Measurements from ENCODE around the gene SLC9C1.

Gene SLC9C1

DNA sequence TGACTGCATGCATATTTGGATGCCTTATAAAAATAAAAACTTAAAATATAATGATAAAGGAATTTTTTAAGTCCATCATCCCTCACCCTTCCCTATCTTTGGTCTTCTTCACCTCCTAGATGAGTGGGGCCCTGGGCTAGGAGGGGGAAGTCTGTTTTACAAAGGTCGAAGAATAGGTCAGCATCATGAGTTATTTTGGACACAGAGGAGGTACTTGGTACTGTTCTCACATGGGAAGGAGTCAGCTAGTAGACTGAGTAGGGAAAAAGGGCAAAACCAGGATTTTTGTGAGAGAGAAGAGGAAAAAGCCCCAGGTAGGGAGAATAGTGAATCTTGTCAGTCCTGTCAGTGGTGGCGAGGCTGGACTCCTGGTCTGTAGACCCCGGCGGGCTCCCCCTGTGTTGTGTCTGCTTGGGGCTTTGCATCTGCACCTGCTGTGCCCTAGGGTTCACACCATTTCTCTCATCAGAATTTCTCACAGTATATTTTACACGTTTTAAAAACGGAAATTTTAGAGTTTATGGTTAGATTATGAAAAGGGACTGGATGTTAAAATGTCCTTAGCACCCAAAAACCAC is 178.1 kb downstream of the SLC9C1 start:
- Histone ChIP-seq H3K36me3 (ENCODE audit: control insufficient read depth, insufficient read depth, low read length) (no peaks in the 10 kb centered on the region), H3K9me3 (ENCODE audit: control insufficient read depth, low read length) (no peaks in the 10 kb centered on the region), H3K4me1 (ENCODE audit: control insufficient read depth, insufficient read depth, low read length) (peaks cover 20% of the 10 kb centered on the region), H3K4me3 (ENCODE audit: insufficient read depth, low read depth, low read length) (no peak overlapping the region), H3K27ac (ENCODE audit: insufficient read depth, low read depth, low read length, poor library complexity, severe bottlenecking) (no peak overlapping the region), H3K27me3 (ENCODE audit: control insufficient read depth, insufficient read depth, low read length, poor library complexity, severe bottlenecking) (no peaks in the 10 kb centered on the region)
- WGBS, 2 experiments, result 86 to 89% methylated on average over 4 to 5 of the region's 6 CpGs

DNA sequence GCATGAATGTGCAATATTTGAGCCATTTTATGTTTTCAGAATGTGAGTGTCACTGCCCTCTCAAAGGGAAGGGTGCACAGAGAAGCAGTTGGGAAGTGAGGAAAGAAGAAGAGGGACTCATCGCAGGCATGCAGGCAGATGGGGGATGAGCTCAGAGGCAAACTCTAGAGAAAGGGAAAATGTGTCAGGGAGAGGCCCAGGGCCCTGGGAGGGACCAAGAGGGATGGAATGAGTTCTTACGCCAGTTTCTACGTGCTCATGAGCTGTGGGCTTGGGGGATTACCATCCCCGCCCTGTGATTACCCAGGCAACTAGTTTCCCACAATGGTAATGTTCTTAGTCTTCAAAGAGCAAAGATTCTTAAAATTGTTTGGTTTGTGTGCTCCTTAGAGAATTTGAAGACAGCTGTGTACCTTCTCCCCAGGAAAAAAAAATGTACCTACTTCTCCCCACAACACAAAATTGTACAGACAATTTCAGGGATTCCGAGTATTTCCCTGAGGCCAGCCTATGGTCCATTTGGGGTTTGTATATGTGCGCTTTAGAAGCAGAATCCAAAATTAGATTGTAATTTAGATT is 178.8 kb downstream of the SLC9C1 start:
- no peaks in the 10 kb centered on the region for H3K9me3 ChIP-seq (ENCODE audit: control insufficient read depth, low read length)
- H3K4me3 ChIP-seq (ENCODE audit: insufficient read depth, low read depth, low read length), result no peak overlapping the region
- no peak overlapping the region for H3K27ac ChIP-seq (ENCODE audit: insufficient read depth, low read depth, low read length, poor library complexity, severe bottlenecking)
- no peaks in the 10 kb centered on the region for H3K36me3 ChIP-seq (ENCODE audit: control insufficient read depth, insufficient read depth, low read length)
- peaks cover 19% of the 10 kb centered on the region for H3K4me1 ChIP-seq (ENCODE audit: control insufficient read depth, insufficient read depth, low read length)
- 83 to 93% methylated on average over 6 of the region's 6 CpGs for WGBS, 2 experiments
- no peaks in the 10 kb centered on the region for H3K27me3 ChIP-seq (ENCODE audit: control insufficient read depth, insufficient read depth, low read length, poor library complexity, severe bottlenecking)

DNA sequence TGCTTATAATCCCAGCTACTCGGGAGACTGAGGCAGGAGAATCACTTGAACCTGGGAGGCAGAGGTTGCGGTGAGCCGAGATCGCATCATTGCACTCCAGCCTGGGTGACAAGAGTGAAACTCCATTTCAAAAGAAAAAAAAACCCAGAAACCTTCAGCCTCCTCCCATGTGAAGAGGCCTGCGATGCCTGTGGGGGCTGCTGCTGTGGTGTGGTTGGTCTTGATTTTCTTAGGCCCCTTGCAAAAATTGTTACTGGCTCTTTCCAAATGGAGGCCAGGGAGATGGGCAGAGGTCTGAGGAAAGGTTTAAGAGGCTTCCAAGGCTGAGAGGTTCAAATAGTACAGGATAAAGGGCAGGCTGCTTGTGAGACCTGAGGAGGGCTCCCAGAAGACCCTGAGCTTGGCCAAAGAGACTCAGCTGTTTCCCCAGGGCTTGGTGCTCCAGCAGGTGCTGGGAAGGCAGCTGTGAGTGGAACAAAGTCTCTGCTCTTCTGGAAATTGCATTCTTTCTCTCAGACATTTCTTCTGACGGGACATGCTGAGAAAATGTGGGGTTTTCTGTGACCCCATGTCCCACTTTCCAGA is 179.3 kb downstream of the SLC9C1 start:
- Histone ChIP-seq H3K27ac (ENCODE audit: insufficient read depth, low read depth, low read length, poor library complexity, severe bottlenecking) (no peak overlapping the region), H3K4me1 (ENCODE audit: control insufficient read depth, insufficient read depth, low read length) (peaks cover 14% of the 10 kb centered on the region), H3K4me3 (ENCODE audit: insufficient read depth, low read depth, low read length) (no peak overlapping the region), H3K36me3 (ENCODE audit: control insufficient read depth, insufficient read depth, low read length) (no peaks in the 10 kb centered on the region), H3K27me3 (ENCODE audit: control insufficient read depth, insufficient read depth, low read length, poor library complexity, severe bottlenecking) (no peaks in the 10 kb centered on the region), H3K9me3 (ENCODE audit: control insufficient read depth, low read length) (no peaks in the 10 kb centered on the region)
- WGBS, 2 experiments, result 87 to 94% methylated on average over 6 of the region's 6 CpGs

GRCh38 chr3:112111785-112112402 is 182.1 kb downstream of the SLC9C1 start:
- Histone ChIP-seq H3K27ac (ENCODE audit: insufficient read depth, low read depth, low read length, poor library complexity, severe bottlenecking) (no peak overlapping the region), H3K4me3 (ENCODE audit: insufficient read depth, low read depth, low read length) (no peak overlapping the region), H3K27me3 (ENCODE audit: control insufficient read depth, insufficient read depth, low read length, poor library complexity, severe bottlenecking) (no peaks in the 10 kb centered on the region), H3K4me1 (ENCODE audit: control insufficient read depth, insufficient read depth, low read length) (peaks cover 15% of the 10 kb centered on the region), H3K36me3 (ENCODE audit: control insufficient read depth, insufficient read depth, low read length) (no peaks in the 10 kb centered on the region), H3K9me3 (ENCODE audit: control insufficient read depth, low read length) (no peaks in the 10 kb centered on the region)
- WGBS, 2 experiments, result 20 to 34% methylated on average over 3 of the region's 3 CpGs

DNA sequence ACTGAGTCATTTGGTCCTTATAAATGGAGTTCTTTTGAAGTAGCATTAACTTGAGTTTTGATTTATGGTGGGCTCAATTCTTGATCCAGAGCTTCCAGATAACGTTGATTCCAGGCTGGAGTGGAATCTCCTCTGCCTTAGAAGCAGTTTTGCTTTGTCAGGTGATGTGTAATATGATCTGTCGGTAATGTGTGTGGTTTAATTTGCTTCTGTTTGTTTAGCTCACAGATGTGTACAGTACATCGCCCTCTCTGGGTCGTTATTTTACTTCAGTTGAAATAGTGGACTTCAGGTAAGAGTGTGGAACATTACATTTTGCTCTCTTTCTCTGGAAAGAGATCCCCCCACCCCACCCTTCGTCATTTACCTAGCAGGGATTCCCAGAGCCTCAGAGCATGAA is 184.7 kb downstream of the SLC9C1 start:
- Histone ChIP-seq H3K27ac (ENCODE audit: insufficient read depth, low read depth, low read length, poor library complexity, severe bottlenecking) (no peak overlapping the region), H3K27me3 (ENCODE audit: control insufficient read depth, insufficient read depth, low read length, poor library complexity, severe bottlenecking) (no peaks in the 10 kb centered on the region), H3K9me3 (ENCODE audit: control insufficient read depth, low read length) (no peaks in the 10 kb centered on the region), H3K4me1 (ENCODE audit: control insufficient read depth, insufficient read depth, low read length) (peaks cover 5% of the 10 kb centered on the region), H3K4me3 (ENCODE audit: insufficient read depth, low read depth, low read length) (no peak overlapping the region), H3K36me3 (ENCODE audit: control insufficient read depth, insufficient read depth, low read length) (no peaks in the 10 kb centered on the region)
- WGBS, 2 experiments, result 91 to 94% methylated on average over 4 to 5 of the region's 5 CpGs

GRCh38 chr3:112104774-112105173 is 189.2 kb downstream of the SLC9C1 start:
- Histone ChIP-seq H3K9me3 (ENCODE audit: control insufficient read depth, low read length) (no peaks in the 10 kb centered on the region), H3K4me3 (ENCODE audit: insufficient read depth, low read depth, low read length) (no peak overlapping the region), H3K4me1 (ENCODE audit: control insufficient read depth, insufficient read depth, low read length) (peaks cover 5% of the 10 kb centered on the region), H3K27me3 (ENCODE audit: control insufficient read depth, insufficient read depth, low read length, poor library complexity, severe bottlenecking) (no peaks in the 10 kb centered on the region), H3K36me3 (ENCODE audit: control insufficient read depth, insufficient read depth, low read length) (no peaks in the 10 kb centered on the region), H3K27ac (ENCODE audit: insufficient read depth, low read depth, low read length, poor library complexity, severe bottlenecking) (no peak overlapping the region)
- 98 to 99% methylated on average over 2 of the region's 2 CpGs for WGBS, 2 experiments

GRCh38 chr3:112101916-112102315 is 192.1 kb downstream of the SLC9C1 start:
- 92 to 98% methylated on average over 2 of the region's 2 CpGs for WGBS, 2 experiments
- no peaks in the 10 kb centered on the region for H3K4me1 ChIP-seq (ENCODE audit: control insufficient read depth, insufficient read depth, low read length)
- no peak overlapping the region for H3K27ac ChIP-seq (ENCODE audit: insufficient read depth, low read depth, low read length, poor library complexity, severe bottlenecking)
- no peaks in the 10 kb centered on the region for H3K9me3 ChIP-seq (ENCODE audit: control insufficient read depth, low read length)
- no peak overlapping the region for H3K4me3 ChIP-seq (ENCODE audit: insufficient read depth, low read depth, low read length)
- H3K36me3 ChIP-seq (ENCODE audit: control insufficient read depth, insufficient read depth, low read length), result no peaks in the 10 kb centered on the region
- H3K27me3 ChIP-seq (ENCODE audit: control insufficient read depth, insufficient read depth, low read length, poor library complexity, severe bottlenecking), result no peaks in the 10 kb centered on the region

DNA sequence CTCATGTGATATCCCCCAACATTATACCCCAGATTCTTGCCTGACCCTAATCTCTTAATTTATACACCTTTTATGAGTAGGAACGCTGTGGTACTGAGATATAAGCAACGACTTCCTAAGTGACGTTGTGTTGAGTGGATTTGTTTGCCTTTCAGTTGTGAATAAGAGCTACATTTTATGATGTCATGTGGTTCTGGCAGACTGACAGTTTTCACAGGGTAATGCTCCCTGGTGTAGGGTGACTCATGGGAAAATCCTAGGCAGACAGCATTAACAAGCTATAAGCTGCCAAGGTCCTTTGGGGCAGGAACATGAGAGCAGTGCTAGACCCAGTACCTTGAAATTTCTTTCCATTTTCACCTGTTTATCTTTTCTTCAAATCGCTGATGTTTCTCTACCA is 196.6 kb downstream of the SLC9C1 start:
- Histone ChIP-seq H3K4me3 (ENCODE audit: insufficient read depth, low read depth, low read length) (no peak overlapping the region), H3K27ac (ENCODE audit: insufficient read depth, low read depth, low read length, poor library complexity, severe bottlenecking) (no peak overlapping the region), H3K9me3 (ENCODE audit: control insufficient read depth, low read length) (no peaks in the 10 kb centered on the region), H3K4me1 (ENCODE audit: control insufficient read depth, insufficient read depth, low read length) (peaks cover 4% of the 10 kb centered on the region), H3K36me3 (ENCODE audit: control insufficient read depth, insufficient read depth, low read length) (no peaks in the 10 kb centered on the region), H3K27me3 (ENCODE audit: control insufficient read depth, insufficient read depth, low read length, poor library complexity, severe bottlenecking) (no peaks in the 10 kb centered on the region)
- 92 to 96% methylated on average over 4 of the region's 4 CpGs for WGBS, 2 experiments

DNA sequence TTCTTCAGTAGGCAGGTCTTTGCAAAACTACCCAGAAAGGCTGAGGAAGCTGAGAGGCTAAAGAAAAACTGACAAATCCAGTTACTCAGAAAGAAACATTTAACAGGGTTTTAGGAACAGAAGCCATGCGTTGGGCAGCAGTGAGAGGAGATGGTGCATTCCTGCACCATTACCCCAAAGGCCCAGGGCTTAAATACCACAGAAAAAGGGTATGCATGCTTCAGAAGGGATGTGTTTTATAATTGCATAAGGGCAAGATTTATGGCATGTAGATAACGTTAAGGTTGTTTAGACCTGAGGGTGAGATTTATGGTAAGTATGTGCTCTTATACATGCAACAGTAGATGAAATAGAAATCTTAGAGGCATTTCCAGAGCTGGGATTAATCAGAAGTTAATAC is 197.8 kb downstream of the SLC9C1 start:
- no peaks in the 10 kb centered on the region for H3K27me3 ChIP-seq (ENCODE audit: control insufficient read depth, insufficient read depth, low read length, poor library complexity, severe bottlenecking)
- no peak overlapping the region for H3K27ac ChIP-seq (ENCODE audit: insufficient read depth, low read depth, low read length, poor library complexity, severe bottlenecking)
- no peaks in the 10 kb centered on the region for H3K36me3 ChIP-seq (ENCODE audit: control insufficient read depth, insufficient read depth, low read length)
- no peaks in the 10 kb centered on the region for H3K9me3 ChIP-seq (ENCODE audit: control insufficient read depth, low read length)
- H3K4me1 ChIP-seq (ENCODE audit: control insufficient read depth, insufficient read depth, low read length), result peaks cover 4% of the 10 kb centered on the region
- 81 to 89% methylated on average over 2 of the region's 2 CpGs for WGBS, 2 experiments
- H3K4me3 ChIP-seq (ENCODE audit: insufficient read depth, low read depth, low read length), result no peak overlapping the region

- H3K9me3 ChIP-seq (ENCODE audit: control insufficient read depth, low read length), result no peaks in the 10 kb centered on the region
- 79 to 81% methylated on average over 2 of the region's 2 CpGs for WGBS, 2 experiments
- peaks cover 4% of the 10 kb centered on the region for H3K4me1 ChIP-seq (ENCODE audit: control insufficient read depth, insufficient read depth, low read length)
- H3K36me3 ChIP-seq (ENCODE audit: control insufficient read depth, insufficient read depth, low read length), result no peaks in the 10 kb centered on the region
- no peaks in the 10 kb centered on the region for H3K27me3 ChIP-seq (ENCODE audit: control insufficient read depth, insufficient read depth, low read length, poor library complexity, severe bottlenecking)
- H3K4me3 ChIP-seq (ENCODE audit: insufficient read depth, low read depth, low read length), result no peak overlapping the region
- no peak overlapping the region for H3K27ac ChIP-seq (ENCODE audit: insufficient read depth, low read depth, low read length, poor library complexity, severe bottlenecking)
Measured at GRCh38 chr3:112095731-112096130, 198.3 kb downstream of the SLC9C1 start.
